CD1c-positive myeloid dendritic cell (primary cell): Measurements from ENCODE around the gene TXNDC11.

Experiments used
- DNase-seq: peaks from one replicate; pipeline ENCODE4 v3.0.0-alpha.2; 2016; ENCODE audit errors: extremely low spot score

The TXNDC11 gene

DNA sequence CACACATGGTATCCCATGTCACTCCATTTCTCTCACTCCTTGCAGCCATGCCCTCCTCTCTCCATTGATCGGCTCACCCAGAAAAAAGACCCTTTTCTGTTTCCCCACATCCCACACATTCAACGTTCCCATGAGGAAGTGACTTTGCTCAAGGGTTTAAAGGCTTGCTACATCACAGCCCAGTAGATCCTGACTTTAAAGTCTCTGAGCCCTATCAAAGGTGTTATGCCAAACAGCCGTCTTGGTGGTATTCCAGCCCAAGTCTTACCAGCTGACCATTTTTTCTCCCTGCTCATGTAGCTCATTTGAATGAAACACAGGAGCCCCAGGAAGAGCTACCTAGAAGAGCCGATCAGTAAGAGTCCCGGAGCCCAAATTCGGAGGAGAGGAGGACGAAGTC, 7.4 kb upstream of the TXNDC11 start:
- DNase-seq: no peak

DNA sequence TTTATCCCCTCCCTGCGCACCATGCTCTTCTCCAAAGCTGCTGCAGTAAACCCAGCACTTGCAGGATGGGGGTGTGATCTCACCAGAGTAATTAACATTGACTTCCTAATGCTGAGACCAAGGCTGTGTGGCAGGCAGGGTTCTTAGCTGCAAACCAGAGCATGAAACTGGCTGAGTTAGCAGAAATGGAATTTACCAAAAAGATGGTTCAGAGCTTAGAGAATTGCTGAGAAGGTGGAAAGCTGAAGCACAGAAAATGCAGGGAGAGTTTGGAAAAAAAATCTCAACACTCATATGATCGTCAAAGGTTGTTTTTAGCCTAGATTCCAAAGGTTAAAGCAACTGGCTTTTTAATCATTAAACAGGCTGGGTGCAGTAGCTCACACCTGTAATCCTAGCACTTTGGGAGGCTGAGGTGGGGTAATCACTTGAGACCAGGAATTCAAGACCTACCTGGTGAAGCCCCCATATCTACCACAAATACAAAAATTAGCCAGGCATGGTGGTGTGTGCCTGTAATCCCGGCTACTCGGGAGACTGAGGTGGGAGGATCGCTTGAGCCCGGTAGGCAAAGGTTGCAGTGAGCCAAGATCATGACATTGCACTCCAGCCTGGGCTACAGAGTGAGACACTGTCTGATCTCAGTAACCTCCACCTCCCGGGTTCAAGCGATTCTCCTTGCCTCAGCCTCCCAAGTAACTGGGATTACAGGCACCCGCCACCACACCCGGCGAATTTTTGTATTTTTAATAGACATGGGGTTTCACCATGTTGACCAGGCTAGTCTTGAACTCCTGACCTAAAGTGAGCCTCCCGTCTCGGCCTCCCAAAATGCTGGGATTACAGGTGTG, 6.0 kb upstream of the TXNDC11 start:
- no peak for DNase-seq

DNA sequence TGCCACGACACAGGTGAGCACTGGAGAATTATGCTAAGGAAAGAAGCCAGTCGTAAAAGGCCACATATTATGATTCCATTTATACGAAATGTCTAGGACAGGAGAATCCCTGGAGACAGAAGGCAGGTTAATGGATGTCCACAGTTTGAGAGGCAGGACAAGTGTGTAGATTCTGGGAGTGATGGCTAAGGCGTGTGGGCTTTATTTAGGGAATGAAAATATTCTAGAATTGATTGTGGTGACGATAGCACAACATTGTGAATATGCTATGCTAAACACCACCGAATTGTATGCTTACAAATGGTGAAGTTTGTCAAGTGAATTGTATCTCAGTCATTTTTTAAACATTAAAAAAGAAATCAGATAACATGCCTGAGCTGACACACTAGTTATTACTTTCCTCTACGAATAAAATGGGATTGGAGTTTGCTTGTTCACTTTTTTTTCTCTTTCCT, 5.3 kb upstream of the TXNDC11 start:
- DNase-seq: no peak

DNA sequence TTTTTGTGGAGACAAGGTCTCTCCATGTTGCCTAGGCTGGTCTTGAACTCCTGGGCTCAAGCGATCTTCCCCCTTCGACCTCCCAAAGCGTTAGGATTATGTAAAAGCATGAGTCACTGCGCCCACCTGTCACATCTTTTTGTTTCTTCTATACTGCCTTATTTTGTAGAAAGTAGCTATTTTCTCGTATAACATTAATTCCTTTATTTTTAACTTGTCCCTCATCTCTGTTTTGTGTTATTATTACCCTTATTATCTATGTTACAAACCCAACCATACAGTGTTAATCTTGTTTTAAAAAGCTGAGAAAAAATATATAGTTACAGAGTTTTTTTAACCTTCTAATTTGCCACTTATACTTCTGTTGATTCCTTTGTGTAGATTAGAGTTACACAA, 1.4 kb upstream of the TXNDC11 start:
- no peak for DNase-seq

GRCh38 chr16:11743308-11744074, 834 bp upstream of the TXNDC11 start:
- peak; percentile 95 for DNase-seq

- peak; percentile 56 for DNase-seq
Measured at GRCh38 chr16:11742093-11742535, 543 bp downstream of the TXNDC11 start.

- no peak for DNase-seq
Measured at GRCh38 chr16:11740567-11740966, 2.1 kb downstream of the TXNDC11 start.

GRCh38 chr16:11738742-11739544, 3.7 kb downstream of the TXNDC11 start:
- DNase-seq: no peak

- no peak for DNase-seq
Measured at GRCh38 chr16:11737713-11738112, 4.9 kb downstream of the TXNDC11 start.

- no peak for DNase-seq
Measured at GRCh38 chr16:11736903-11737302, 5.8 kb downstream of the TXNDC11 start.

- no peak for DNase-seq
Measured at GRCh38 chr16:11735787-11736186, 6.9 kb downstream of the TXNDC11 start.

GRCh38 chr16:11734653-11735043, 8.0 kb downstream of the TXNDC11 start:
- DNase-seq: peak; percentile 56

- no peak for DNase-seq
Measured at GRCh38 chr16:11734025-11734652, 8.5 kb downstream of the TXNDC11 start.

GRCh38 chr16:11731222-11731621, 11.4 kb downstream of the TXNDC11 start:
- DNase-seq: no peak

- no peak for DNase-seq
Measured at GRCh38 chr16:11729787-11730186, 12.9 kb downstream of the TXNDC11 start.

GRCh38 chr16:11727796-11728543, 14.7 kb downstream of the TXNDC11 start:
- peak; percentile 56 for DNase-seq

DNA sequence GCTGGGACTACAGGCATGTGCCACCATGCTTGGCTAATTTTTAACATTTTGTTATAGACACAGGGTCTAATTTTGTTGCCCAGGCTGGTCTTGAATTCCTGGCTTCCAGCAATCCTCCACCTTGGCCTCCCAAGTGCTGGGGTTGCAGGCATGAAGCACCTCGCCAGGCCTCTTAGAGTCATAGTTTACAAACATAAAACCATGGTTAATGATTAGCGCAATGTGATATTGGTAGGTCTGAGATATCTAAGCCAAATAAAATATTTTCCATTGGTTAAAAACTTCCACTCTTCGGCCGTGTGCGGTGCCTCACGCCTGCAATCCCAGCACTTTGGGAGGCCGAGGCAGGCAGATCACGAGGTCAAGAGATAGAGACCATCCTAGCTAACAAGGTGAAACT, 16.6 kb downstream of the TXNDC11 start:
- no peak for DNase-seq

DNA sequence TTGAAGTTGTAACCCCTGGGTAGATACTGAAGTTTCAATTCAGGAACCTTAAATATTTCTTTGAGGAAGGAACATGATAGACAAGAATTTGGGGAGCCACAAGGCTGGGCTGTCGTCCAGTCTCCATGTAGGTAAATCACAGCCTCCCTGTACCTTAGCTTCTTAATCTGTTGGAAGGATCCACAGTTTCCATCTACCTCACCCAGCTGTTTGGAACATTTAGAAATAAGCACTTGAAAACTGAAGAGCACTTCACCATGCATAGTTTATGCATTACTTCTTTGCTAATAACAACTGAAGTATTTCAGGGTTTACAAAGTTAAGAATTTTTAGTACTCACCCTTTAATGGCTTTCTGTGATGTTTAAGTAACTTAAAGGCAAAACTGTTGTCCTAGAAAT, 17.2 kb downstream of the TXNDC11 start:
- no peak for DNase-seq

GRCh38 chr16:11722468-11722808, 20.2 kb downstream of the TXNDC11 start:
- no peak for DNase-seq

DNA sequence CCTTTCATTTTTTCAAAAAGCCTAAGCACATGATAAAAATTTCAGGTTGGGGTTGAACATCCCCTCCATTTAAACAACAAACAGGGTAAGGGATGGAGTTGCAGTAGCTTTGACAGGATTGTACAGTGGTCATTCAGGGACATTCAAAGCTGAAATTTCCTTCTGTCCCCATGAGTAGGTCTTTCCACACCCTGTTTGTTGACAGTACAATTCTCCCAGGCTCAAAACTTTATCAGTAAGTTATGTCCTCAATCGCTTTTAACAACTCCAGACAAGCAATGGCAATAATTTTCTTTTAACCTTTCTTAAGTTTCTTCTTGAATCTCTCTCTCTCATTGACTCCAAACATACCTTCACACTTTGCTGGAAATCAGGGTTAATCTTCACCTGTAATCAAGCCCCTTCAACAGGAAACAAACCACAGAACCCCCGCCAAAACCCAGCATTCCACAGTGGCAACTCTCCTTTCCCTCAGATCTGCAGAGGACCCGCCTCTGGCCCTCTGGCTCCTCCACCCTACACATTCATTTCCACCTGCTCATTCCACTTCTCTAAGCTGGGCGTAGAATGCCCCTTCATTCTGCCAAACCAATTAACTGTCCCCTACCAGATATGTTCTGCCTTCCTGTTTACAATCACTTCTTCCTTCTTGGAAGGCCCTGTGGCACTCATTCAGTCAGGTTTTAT, 20.7 kb downstream of the TXNDC11 start:
- DNase-seq: no peak
